ENCODE results near the gene AFG1L.

Gene AFG1L

DNA sequence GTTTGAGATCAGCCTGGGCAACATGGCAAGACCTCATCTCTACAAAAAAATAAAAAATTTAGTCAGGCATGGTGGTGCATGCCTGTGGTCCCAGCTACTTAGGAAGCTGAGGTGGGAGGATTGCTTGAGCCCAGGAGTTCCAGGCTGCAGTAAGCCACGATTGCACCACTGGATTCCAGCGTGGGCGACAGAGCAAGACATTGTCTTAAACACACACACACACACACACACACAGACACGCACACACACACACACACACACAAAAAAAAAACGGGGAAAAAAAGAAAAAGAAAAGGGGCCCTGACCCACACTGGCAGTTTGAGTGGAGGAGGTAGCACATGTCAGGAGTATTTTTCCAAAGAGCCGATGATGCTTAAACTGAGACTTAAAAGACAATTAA is 122.2 kb downstream of the AFG1L start:
- no peak for TF ChIP-seq ZFX (IDR thresholded peaks at IDR 0.05)
- TF ChIP-seq CTCF (conservative IDR thresholded peaks at IDR 0.05): no peak

DNA sequence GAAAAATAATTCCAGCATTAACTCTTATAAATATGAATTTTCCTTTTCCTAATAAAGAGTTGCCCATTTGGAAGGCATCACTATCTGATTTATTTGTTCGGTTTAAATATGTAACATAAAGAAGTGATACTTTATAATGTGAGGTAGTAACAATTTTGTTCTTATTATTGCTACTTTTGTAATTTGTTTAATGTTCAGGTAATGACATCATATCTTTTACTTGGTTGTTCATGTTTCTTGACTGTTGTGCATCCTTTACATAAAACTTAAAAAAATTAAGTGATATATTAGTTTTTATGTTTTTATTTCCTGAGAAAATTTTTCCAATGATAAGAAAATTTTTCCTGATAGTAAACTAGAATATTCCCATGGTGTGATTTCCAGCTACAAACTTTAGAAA is 124.6 kb downstream of the AFG1L start:
- H3K27ac ChIP-seq: no peak overlapping the region
- no peak for TF ChIP-seq CTCF (conservative IDR thresholded peaks at IDR 0.05)
- no peak for TF ChIP-seq ZFX (IDR thresholded peaks at IDR 0.05)

More for the DNA sequence above, 122.2 kb downstream of the AFG1L start:
- H3K27ac ChIP-seq: no peak overlapping the region

GRCh38 chr6:108419934-108420609 is 125.2 kb downstream of the AFG1L start:
- TF ChIP-seq ZFX (IDR thresholded peaks at IDR 0.05) (no peak), CTCF (conservative IDR thresholded peaks at IDR 0.05) (no peak)
- H3K27ac ChIP-seq: no peak overlapping the region

GRCh38 chr6:108421366-108421765 is 126.5 kb downstream of the AFG1L start:
- H3K27ac ChIP-seq: no peak overlapping the region
- no peak for TF ChIP-seq CTCF (conservative IDR thresholded peaks at IDR 0.05)
- no peak for TF ChIP-seq ZFX (IDR thresholded peaks at IDR 0.05)

DNA sequence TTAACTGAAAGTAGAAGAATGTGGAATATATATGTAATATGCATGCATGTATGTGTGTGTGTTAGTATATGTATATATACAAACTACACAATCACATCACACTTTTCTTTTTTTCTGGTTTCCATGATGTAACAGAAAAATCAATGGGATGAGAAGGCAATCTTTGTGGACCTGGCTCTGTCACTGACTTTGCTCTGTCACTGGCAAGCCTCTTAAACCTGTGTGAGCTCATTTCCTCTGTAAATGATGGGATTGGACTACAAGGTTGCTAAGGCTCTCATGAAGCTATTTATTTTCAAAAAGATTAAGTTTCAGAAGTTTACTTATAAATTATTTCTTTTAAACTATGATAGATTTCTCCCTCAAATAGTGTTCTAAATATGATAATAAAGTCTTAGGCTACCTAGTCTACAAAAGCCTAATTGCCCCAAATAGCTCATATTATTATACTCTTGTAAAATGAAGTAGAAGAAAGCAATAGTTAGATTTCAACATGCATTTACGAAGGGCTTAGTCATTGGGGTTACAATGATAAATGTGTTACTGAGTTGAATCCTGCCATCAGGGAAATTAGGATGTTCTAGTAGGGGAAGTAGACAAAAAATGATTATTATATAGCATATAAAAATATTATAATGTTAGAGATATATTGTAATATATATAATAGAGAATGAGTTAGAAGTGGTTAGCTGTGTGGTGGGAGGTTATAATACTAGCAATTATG is 129.3 kb downstream of the AFG1L start:
- TF ChIP-seq ZFX (IDR thresholded peaks at IDR 0.05) (no peak), CTCF (conservative IDR thresholded peaks at IDR 0.05) (no peak)

GRCh38 chr6:108425428-108425827 is 130.6 kb downstream of the AFG1L start:
- H3K27ac ChIP-seq: no peak overlapping the region
- TF ChIP-seq CTCF (conservative IDR thresholded peaks at IDR 0.05) (no peak), ZFX (IDR thresholded peaks at IDR 0.05) (no peak)

More for the DNA sequence above, 129.3 kb downstream of the AFG1L start:
- no peak overlapping the region for H3K27ac ChIP-seq

DNA sequence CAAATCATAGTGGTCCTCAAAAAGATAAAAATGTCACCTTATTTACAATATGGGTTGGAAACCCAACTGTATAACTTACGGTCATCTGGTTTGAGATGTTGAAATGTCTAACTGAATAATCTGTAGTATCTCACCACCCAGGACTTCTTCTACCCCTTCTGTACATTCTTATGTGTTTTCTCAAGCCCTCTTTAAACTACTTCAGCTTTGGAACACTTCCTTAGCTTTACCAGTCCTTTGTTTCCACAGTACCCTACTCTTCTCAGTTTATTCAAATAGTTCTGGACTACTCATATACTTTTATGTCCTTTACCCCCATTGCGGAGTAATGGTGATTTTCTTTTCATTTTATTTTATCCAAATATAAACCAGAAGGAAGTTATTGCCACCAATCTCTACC is 137.3 kb downstream of the AFG1L start:
- no peak for TF ChIP-seq ZFX (IDR thresholded peaks at IDR 0.05)
- TF ChIP-seq CTCF (conservative IDR thresholded peaks at IDR 0.05): no peak
- H3K27ac ChIP-seq: no peak overlapping the region

All from C4-2B (cell line).